Coronary artery (tissue), 2 donors: ENCODE measurements around the gene GABPA.
"Not testable (repeated sequence)": the region's sequence is repeated elsewhere in the genome, so short reads cannot be mapped to it uniquely, and the experiment has no call there.

Experiments used
- DNase-seq: peaks from one replicate; pipeline ENCODE4 v3.0.0-alpha.2; 2017; ENCODE audit warnings: low spot score
- H3K27ac ChIP-seq, 2 donors: fragments of 200-600 bp; sonication (generic); one replicate each; pipeline ENCODE4 v1.5.1; 2016 to 2019
- H3K4me3 ChIP-seq: fragments of 200-600 bp; sonication (generic); 2 replicates; pipeline ENCODE4 v1.5.1; 2016; ENCODE audit warnings: mild to moderate bottlenecking, moderate library complexity
- CTCF ChIP-seq: fragments of 200-600 bp; sonication (generic); IDR thresholded peaks from one replicate; pipeline ENCODE4 v1.5.1; 2019; ENCODE audit warnings: antibody characterized with exemption

The GABPA gene

DNA sequence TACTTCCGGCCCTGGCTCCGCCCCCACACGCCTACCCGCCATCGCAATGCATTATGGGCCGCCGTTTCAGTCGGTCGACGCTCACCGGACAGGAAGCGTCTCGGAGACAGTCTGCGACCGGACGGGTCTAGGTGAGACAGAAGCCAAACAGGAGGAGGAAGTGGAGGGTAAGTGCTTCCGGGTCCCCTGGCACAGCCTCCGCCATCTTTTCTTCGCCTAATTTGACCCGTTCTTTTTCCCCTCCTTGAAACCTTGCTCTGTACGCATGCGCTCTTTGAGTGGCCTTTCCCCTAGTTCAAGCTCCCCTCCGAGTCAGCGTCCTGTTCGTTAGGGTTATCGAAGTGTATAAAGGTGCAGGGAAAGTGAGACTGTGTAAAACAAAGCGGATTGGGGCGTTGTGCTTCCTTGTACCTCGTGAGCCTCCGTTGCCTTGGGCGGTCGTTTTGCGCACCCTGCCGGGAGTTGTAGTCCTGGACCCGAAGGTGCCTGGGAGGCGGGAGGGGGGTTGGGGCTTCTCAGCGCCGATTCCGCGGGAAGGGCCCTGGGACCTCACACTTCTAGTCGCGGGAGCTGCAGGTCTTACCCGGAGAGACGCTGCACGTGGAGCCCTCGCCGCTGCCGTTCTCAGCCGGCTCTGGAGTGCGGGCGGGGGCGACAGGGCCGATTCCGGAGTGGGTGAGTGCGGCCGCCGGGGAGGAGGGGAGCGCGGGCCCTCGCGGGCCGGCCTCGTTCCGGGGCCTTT is at the start of gene GABPA, which contains the start of gene ATP5PF:
GABPA (plus strand) TSS at position 69 of the 742 bp plus-strand sequence. CDS start 6,627 bp downstream, outside the sequence.
ATP5PF (minus strand) TSS at position 1 of the 742 bp plus-strand sequence. CDS start 5,110 bp downstream, outside the sequence.
- DNase-seq = peak; percentile 98
- H3K4me3 ChIP-seq = peak within 1 kb of the TSS; percentile 98
- TF ChIP-seq CTCF = no peak
- H3K27ac ChIP-seq = peak within 1 kb of the TSS; percentile 99 to 100

DNA sequence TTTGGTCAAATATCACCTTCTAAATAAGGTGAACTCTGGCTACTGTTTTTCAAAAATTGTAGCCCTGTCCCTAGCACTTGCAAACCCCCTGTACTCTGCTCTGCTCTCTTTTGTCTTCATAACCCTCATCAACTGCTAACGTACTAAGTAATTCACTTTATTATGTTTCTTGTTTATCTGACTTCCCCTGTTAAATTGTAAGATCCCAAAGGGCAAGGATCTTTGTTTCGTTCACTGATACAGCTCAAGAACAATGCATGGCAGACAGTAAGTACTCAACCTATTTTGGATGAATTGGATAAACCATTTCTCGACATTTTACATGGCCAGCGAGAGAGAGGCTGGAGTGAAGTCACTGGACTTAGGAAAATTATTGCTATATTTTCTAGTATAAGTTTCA is 47.0 kb upstream of the GABPA start:
- no peak for TF ChIP-seq CTCF
- DNase-seq = no peak
- H3K27ac ChIP-seq = no peak overlapping the region
- H3K4me3 ChIP-seq = no peak overlapping the region

- DNase-seq = no peak
- no peak overlapping the region for H3K4me3 ChIP-seq
- H3K27ac ChIP-seq = no peak overlapping the region
- no peak for TF ChIP-seq CTCF
Observed at GRCh38 chr21:25688275-25689155, 46.3 kb upstream of the GABPA start.

DNA sequence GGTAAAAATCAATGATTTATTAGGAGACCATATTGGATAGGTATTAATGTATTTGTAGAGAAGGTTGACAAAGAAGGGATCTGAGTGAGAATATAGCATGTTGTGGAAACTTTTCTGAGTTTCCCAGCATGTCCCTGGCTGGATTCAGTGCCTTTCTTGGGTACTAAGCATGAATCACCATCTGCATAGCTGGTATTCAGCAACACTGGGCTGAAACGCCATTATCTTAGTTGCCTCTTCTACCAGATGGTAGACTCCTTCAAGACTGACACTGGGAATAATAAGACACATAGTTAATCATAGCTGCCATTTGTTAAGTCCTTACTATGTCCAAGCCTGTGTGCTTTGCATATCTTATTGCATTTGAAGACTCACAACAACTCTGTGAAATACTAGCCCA is 45.5 kb upstream of the GABPA start:
- TF ChIP-seq CTCF = no peak
- peak overlapping the region in 1 of 2 donors; percentile 9 for H3K27ac ChIP-seq

DNA sequence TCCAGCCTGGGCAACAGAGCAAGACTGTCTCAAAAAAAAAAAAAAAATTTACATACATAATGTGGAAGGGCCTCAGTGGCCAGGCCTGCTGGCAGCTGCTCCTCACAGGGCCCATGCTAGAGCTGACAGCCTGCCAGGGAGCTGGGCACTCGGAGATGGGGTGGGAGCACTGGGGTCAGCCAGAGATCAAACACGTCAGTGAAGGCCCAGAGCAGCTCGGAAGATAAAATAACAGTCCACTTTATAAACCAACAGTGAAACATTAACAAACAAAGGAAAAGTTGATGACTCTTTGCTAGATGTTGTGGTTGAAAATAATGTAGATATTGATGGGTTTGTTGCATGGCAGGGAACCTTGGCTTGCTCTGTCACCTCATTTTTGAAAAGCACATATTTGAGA is 42.8 kb upstream of the GABPA start:
- Histone ChIP-seq H3K27ac (no peak overlapping the region), H3K4me3 (no peak overlapping the region)
- no peak for TF ChIP-seq CTCF
- no peak for DNase-seq

More for the DNA sequence above, 45.5 kb upstream of the GABPA start:
- no peak for DNase-seq
- H3K4me3 ChIP-seq = no peak overlapping the region

GRCh38 chr21:25695461-25695860 is 39.3 kb upstream of the GABPA start:
- DNase-seq, H3K4me3 ChIP-seq, H3K27ac ChIP-seq: not testable (repeated sequence)

DNA sequence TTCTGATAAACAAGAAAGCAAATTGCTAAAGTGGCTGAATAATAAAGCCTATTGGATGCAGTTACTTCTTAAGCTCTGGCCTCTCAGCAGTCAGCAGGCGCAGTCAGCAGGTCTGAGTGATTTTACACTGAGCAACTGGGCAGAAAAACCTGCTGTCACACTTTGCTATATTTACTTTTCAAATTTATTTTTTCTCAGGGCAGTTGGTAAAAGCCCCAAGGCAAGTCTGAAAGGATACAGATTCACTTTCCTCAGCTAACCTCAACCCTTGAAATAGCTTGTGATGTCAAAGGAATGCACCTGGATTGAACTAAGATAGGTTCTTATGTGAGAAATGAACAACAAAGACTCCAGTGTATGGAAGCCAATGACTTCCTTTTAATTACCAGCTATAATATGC is 34.0 kb upstream of the GABPA start:
- DNase-seq = no peak
- no peak for TF ChIP-seq CTCF
- H3K27ac ChIP-seq = no peak overlapping the region
- no peak overlapping the region for H3K4me3 ChIP-seq
